GM10248 (cell line): ENCODE results near the gene FXYD1.
A peak's percentile ranks its signal among the peaks of the same experiment; 100 is the strongest.

Experiments used
- CTCF ChIA-PET: fragments of 300-600 bp; sonication (Branson Sonifier 250); formaldehyde crosslinking; extraction: SDS; loops from one replicate; lab custom pipeline; 2021; ENCODE audit warnings: antibody characterized with exemption; lab: Yijun Ruan, JAX
- POLR2A ChIA-PET: fragments of 350-650 bp; sonication (Branson Sonifier 250); formaldehyde crosslinking; extraction: SDS; loops from one replicate; lab custom pipeline; 2020; ENCODE audit warnings: antibody characterized with exemption; lab: Yijun Ruan, JAX
- DNase-seq: peaks from one replicate; pipeline ENCODE4 v3.0.0; 2012; ENCODE audit errors: extremely low spot score
- TF ChIP-seq, protein P1 (sequence below): IDR thresholded peaks from 2 replicates; pipeline ENCODE4 v1.5.1; 2012; ENCODE audit warnings: mild to moderate bottlenecking, low read depth; ENCODE audit errors: extremely low read depth, missing control alignments, control extremely low read depth

FXYD1 gene

DNA sequence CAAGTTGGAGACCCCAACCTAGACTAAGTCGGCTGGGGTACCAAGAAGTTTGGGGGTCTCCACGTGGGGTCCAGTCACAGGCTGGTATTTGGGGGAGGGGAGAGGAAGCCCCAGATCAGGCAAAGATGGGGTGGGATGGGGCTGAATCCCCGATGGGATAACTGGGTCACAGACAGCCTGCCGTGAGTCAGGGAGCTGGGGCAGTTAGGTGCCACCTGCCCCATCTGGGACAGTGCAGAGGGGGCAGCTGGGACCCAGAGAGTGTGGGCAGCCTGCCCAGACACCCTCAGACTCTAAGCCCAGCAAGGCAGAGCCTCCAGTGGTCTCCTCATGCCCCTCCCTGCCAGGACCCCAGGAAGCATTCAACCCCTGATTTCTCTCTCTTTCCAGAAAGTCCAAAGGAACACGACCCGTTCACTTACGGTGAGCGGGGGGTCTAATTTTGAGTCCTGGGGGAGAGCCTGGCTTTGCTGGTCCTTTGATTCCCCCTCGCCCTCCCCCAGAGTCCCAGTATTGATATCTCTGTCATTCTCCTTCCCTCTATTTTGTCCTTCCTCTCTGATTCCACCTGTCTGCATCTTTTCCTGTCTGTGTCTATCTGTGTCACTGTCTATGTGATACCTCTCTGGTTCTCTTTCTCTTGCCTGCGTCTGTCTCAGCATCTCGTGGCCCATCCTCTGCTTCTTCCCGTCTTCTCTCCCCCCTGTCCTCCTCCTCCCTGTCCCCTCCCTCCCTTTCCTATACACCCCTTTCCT is 1.8 kb downstream of the FXYD1 start:
- ChIA-PET POLR2A (no interaction called here), CTCF (interaction anchor here (0.9 to 2.3 kb wide), 11 partner anchors 16 to 162 kb away, joined by 3 to 17 read pairs (median 6); partner anchors contain the start of gene USF2)
- TF ChIP-seq, protein P1, sequence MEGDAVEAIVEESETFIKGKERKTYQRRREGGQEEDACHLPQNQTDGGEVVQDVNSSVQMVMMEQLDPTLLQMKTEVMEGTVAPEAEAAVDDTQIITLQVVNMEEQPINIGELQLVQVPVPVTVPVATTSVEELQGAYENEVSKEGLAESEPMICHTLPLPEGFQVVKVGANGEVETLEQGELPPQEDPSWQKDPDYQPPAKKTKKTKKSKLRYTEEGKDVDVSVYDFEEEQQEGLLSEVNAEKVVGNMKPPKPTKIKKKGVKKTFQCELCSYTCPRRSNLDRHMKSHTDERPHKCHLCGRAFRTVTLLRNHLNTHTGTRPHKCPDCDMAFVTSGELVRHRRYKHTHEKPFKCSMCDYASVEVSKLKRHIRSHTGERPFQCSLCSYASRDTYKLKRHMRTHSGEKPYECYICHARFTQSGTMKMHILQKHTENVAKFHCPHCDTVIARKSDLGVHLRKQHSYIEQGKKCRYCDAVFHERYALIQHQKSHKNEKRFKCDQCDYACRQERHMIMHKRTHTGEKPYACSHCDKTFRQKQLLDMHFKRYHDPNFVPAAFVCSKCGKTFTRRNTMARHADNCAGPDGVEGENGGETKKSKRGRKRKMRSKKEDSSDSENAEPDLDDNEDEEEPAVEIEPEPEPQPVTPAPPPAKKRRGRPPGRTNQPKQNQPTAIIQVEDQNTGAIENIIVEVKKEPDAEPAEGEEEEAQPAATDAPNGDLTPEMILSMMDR: no peak
- no peak for DNase-seq

DNA sequence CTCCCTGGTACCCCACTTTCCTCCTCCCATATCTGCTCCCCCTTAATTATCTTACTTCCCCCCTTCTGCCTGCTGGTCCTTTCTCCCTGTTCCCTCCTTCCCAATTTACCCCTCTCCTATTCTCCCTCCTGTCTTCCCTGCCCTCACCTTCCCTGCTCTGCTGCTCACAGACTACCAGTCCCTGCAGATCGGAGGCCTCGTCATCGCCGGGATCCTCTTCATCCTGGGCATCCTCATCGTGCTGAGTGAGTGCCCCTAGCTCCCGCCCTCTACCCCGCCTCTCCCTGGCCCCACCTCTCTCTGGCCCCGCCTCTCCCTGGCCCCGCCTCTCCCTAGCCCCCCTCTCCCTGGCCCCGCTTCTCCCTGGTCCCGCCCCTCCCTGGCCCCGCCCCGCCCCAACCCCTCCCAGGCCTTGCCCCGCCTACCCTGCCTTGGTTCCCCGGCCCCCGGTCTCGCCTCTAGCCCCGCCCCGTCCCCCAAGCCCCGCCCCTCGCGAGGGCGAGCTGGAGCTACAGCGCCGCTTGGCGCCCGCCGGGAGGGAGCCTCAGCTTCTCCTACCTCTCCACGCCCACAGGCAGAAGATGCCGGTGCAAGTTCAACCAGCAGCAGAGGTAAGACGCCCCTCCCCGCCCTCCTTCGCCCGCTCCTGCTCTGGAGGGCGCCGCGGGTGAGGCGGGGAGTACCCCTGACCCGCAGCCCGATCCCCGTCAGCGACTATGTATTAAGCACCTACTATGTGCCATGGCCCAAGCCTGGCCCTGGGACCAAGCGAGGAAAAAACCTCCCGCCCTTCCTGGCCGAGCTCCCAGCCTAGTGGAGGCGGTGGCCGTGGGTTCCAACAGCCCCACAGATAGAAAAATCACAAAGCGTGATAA is 2.6 kb downstream of the FXYD1 start:
- ChIA-PET POLR2A (interaction anchor here (0.6 kb wide), 2 partner anchors 323 to 606 kb away, joined by 3 read pairs; no protein-coding TSS in a partner anchor), CTCF (interaction anchor here (0.9 to 2.8 kb wide), 30 partner anchors 10 to 369 kb away, joined by 3 to 24 read pairs (median 5); partner anchors contain the start of genes FXYD5 and USF2)
- DNase-seq: peak; percentile 100
- TF ChIP-seq, protein P1: peak; percentile 60

- TF ChIP-seq, protein P1: no peak
- ChIA-PET POLR2A (interaction anchor here (0.6 kb wide), 1 partner anchor 323 kb away, joined by 3 read pairs; no protein-coding TSS in a partner anchor), CTCF (interaction anchor here (0.7 to 2.8 kb wide), 30 partner anchors 9 to 368 kb away, joined by 3 to 24 read pairs (median 5); partner anchors contain the start of genes FXYD5 and USF2)
- no peak for DNase-seq
Observed at GRCh38 chr19:35141837-35142605, 3.4 kb downstream of the FXYD1 start.

DNA sequence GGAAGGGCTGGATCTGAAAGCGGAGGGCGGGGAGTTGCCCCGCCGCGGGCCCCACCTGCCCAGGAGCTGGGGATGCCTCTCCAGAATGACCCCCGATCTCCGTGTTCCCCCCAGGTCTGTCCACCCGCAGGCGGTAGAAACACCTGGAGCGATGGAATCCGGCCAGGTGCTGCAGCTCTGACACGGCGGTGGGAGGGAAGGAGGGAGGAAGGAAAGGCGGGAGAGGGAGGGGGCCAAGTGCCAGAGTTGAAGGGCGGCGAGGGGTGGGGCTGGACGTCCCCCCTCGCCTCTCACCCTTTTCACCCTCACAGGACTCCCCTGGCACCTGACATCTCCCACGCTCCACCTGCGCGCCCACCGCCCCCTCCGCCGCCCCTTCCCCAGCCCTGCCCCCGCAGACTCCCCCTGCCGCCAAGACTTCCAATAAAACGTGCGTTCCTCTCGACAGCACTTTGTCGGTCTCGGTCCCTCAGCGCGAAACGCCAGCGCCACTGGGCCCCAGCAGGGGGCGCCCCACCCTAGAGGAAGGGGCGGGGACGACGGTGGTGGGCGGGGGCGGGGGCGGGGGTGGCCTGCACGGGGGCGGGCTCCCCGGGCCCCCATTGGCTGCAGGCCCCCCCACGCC is 4.1 kb downstream of the FXYD1 start:
- TF ChIP-seq, protein P1: peak; percentile 67
- CTCF ChIA-PET: interaction anchor here (0.7 to 2.8 kb wide), 20 partner anchors 8 to 368 kb away, joined by 3 to 24 read pairs (median 5); partner anchors contain the start of genes FXYD5 and USF2
- peak; percentile 70 for DNase-seq
- POLR2A ChIA-PET: interaction anchor here (0.6 kb wide), 1 partner anchor 57 kb away, joined by 3 read pairs; no protein-coding TSS in a partner anchor

- no peak for DNase-seq
- TF ChIP-seq, protein P1: no peak
- POLR2A ChIA-PET: interaction anchor here (0.6 kb wide), 1 partner anchor 57 kb away, joined by 3 read pairs; no protein-coding TSS in a partner anchor
- CTCF ChIA-PET: interaction anchor here (0.8 to 2.8 kb wide), 5 partner anchors 8 to 367 kb away, joined by 3 to 24 read pairs (median 6); partner anchors contain the start of gene FXYD5
Observed at GRCh38 chr19:35143231-35143715, 4.6 kb downstream of the FXYD1 start, which contains the start of gene FXYD7. FXYD7 (plus strand) TSS chr19:35143255; CDS start chr19:35143334, 79 bp downstream.
